ENCODE measurements around the gene GRM8.

GRCh38 chr7:126993626-126994213 lies 259.0 kb downstream of the GRM8 start:
- TF ChIP-seq HDAC2 (IDR thresholded peaks at IDR 0.05), result no peak
- no peak for TF ChIP-seq EGR1 (IDR thresholded peaks at IDR 0.05; ENCODE audit: borderline replicate concordance in 1 of 2, low read depth in 2 of 2, low read length in 2 of 2)
- TF ChIP-seq CTCF (IDR thresholded peaks at IDR 0.05 in 2 of 3, conservative IDR thresholded peaks at IDR 0.05 in 1 of 3; ENCODE audit: control insufficient read depth in 2 of 3, extremely low read depth in 1 of 3, insufficient read depth in 1 of 3, low read depth in 3 of 3, low read length in 3 of 3), result no peak
- no peak for TF ChIP-seq CHD1 (IDR thresholded peaks at IDR 0.05; ENCODE audit: low read depth, low read length)
- TF ChIP-seq CREM (IDR thresholded peaks at IDR 0.05; ENCODE audit: low read depth), result no peak
- TF ChIP-seq YY1 (IDR thresholded peaks at IDR 0.05; ENCODE audit: low read depth, low read length), result no peak
- no peak for TF ChIP-seq POLR2AphosphoS5 (IDR thresholded peaks at IDR 0.05; ENCODE audit: low read length)
- TF ChIP-seq POLR2A (IDR thresholded peaks at IDR 0.05; ENCODE audit: low read depth, low read length), result no peak

All from GM12878 (cell line).